Measurements from ENCODE around the gene SRBD1. TPM values are rescaled to one million over a fixed set of nuclear protein-coding genes. Genes with fewer than 3 reads are reported as not detected.

SRBD1 gene
- total RNA-seq, 1 donor from 2014 or later, result 9.1 TPM

DNA sequence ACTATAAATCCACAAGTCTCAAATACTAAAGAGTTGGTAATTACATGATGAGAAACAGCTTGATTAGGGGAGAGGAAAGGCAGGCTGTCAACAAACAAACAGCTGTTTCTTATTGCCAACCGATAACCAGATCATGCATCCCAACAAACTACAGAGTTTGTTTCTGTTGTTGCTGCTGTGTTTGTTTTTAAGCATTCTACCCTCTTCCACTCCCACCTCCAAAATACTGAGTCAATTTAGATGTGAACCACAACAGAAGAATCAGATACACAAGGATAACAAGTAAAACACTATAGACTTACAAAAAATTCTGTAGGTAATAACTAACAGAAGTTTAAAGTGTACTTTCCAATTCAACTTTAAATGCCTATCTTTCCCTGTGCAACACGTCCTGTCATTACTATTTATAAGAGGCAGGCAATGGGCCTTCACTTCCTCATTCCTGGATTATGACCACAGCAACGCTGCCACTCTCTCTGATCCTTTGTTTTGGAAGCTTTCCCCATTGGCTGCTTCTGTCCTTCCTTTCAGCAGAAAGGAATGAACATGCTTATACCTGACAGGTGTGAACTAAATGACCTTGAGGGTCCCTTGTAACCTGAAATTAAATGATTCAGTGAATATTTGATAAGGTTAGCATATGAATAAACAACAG, 152.0 kb downstream of the SRBD1 start:
- H3K9me3 ChIP-seq, result no peaks in the 10 kb centered on the region
- no peaks in the 10 kb centered on the region for H3K36me3 ChIP-seq
- DNase-seq (ENCODE audit: extremely low spot score in 2 of 2), result no peak
- peak in 1 of 2 donors; percentile 75 for TF ChIP-seq POLR2AphosphoS5 (IDR thresholded peaks at IDR 0.05; ENCODE audit: insufficient read depth in 1 of 2, low read depth in 1 of 2)
- TF ChIP-seq, protein P1, sequence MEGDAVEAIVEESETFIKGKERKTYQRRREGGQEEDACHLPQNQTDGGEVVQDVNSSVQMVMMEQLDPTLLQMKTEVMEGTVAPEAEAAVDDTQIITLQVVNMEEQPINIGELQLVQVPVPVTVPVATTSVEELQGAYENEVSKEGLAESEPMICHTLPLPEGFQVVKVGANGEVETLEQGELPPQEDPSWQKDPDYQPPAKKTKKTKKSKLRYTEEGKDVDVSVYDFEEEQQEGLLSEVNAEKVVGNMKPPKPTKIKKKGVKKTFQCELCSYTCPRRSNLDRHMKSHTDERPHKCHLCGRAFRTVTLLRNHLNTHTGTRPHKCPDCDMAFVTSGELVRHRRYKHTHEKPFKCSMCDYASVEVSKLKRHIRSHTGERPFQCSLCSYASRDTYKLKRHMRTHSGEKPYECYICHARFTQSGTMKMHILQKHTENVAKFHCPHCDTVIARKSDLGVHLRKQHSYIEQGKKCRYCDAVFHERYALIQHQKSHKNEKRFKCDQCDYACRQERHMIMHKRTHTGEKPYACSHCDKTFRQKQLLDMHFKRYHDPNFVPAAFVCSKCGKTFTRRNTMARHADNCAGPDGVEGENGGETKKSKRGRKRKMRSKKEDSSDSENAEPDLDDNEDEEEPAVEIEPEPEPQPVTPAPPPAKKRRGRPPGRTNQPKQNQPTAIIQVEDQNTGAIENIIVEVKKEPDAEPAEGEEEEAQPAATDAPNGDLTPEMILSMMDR (IDR thresholded peaks at IDR 0.05), result no peak
- TF ChIP-seq POLR2A (IDR thresholded peaks at IDR 0.05), result no peak
- H3K27me3 ChIP-seq, result no peaks in the 10 kb centered on the region
- peaks cover 23% of the 10 kb centered on the region for H3K4me1 ChIP-seq
- intact Hi-C loops (cut with DNase I), result no loop called here
- peak overlapping the region; percentile 53 for H3K27ac ChIP-seq
- no peak overlapping the region for H3K4me3 ChIP-seq

DNA sequence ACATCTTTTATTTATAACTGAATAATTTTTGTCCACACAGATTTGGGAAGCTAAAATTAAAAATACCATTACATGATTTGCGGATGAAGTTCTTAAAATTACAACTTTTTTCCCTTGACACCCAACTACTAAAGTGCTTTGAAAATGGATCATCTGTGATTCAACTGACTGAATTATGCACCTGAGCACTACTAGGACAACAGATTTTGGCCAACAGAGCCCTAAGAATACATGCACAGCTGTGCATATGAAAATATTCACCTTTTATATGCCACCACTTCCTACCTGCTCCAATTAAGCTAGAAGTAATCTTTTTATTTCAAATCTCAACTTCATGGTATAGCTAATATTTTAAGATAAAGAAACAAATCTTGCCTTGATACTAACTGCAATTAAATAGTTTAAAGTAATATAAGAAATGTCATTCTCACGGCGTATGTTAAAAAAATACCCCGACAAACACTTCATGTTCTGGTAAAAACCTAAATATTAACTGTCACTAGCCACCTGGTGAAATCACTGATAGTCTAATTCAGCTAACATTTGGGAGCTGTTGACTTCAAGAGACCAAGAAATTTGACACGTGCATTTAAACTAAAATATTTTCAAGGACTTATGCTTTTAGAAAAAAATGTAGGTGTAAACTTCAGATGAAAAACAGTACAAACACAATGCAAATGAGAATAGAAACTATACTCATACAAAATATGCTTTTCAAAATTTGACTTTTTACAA, 153.7 kb downstream of the SRBD1 start:
- intact Hi-C loops (cut with DNase I), result no loop called here
- DNase-seq (ENCODE audit: extremely low spot score in 2 of 2), result no peak
- no peaks in the 10 kb centered on the region for H3K36me3 ChIP-seq
- peaks cover 31% of the 10 kb centered on the region for H3K4me1 ChIP-seq
- no peak overlapping the region for H3K27ac ChIP-seq
- no peaks in the 10 kb centered on the region for H3K27me3 ChIP-seq
- no peaks in the 10 kb centered on the region for H3K9me3 ChIP-seq
- no peak overlapping the region for H3K4me3 ChIP-seq
- TF ChIP-seq, protein P1 (IDR thresholded peaks at IDR 0.05), result no peak
- TF ChIP-seq POLR2AphosphoS5 (IDR thresholded peaks at IDR 0.05; ENCODE audit: insufficient read depth in 1 of 2, low read depth in 1 of 2), result no peak

DNA sequence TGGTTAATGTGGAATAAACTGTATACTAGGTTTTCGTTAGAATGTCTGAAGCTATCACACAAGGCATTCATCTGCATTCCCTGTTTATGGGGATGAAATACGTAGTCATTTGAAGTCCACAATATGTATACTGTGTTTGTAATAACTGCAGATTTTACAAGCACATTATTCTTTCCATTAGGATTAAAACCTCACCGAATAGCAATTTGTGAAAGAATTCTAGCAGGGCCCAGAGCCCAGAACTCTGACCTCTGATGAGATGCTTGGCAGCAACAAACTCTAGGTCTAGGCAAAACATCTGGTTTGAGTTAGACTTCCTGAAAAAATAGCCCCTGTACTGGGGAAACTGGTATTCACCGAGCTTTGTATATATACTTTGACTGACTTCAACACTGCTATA, 158.2 kb downstream of the SRBD1 start:
- intact Hi-C loops (cut with DNase I), result no loop called here
- Histone ChIP-seq H3K27ac (no peak overlapping the region), H3K9me3 (no peaks in the 10 kb centered on the region), H3K4me1 (peaks cover 9% of the 10 kb centered on the region), H3K36me3 (no peaks in the 10 kb centered on the region), H3K4me3 (no peak overlapping the region), H3K27me3 (no peaks in the 10 kb centered on the region)
- no peak for DNase-seq (ENCODE audit: extremely low spot score in 2 of 2)
- TF ChIP-seq POLR2A (IDR thresholded peaks at IDR 0.05) (no peak), POLR2AphosphoS5 (IDR thresholded peaks at IDR 0.05; ENCODE audit: insufficient read depth in 1 of 2, low read depth in 1 of 2) (no peak)
- TF ChIP-seq, protein P1 (IDR thresholded peaks at IDR 0.05), result no peak

DNA sequence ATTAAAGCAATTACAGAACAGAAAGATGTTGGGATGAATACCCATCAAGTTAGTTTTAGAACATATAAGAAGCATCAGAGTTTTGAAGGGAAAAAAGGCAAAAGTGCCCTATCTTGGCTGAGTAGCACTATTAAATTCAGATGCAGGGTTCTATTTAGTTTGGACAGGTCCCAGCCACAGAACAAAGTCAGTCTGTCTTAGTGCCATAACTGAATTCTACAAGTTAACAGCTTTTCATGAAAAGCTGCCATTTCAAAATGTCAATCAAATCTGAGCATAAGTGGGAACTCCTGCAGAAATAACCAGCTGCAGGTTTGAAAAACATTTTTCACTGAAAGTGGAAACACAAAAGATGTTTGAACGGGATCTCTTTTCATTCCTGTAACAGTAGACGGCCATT, 160.4 kb downstream of the SRBD1 start:
- intact Hi-C loops (cut with DNase I), result no loop called here
- Histone ChIP-seq H3K36me3 (no peaks in the 10 kb centered on the region), H3K27ac (no peak overlapping the region), H3K27me3 (no peaks in the 10 kb centered on the region), H3K4me1 (peaks cover 9% of the 10 kb centered on the region), H3K4me3 (no peak overlapping the region), H3K9me3 (no peaks in the 10 kb centered on the region)
- DNase-seq (ENCODE audit: extremely low spot score in 2 of 2), result no peak
- TF ChIP-seq, protein P1 (IDR thresholded peaks at IDR 0.05), result no peak
- TF ChIP-seq POLR2AphosphoS5 (IDR thresholded peaks at IDR 0.05; ENCODE audit: insufficient read depth in 1 of 2, low read depth in 1 of 2), result no peak
- no peak for TF ChIP-seq POLR2A (IDR thresholded peaks at IDR 0.05)

DNA sequence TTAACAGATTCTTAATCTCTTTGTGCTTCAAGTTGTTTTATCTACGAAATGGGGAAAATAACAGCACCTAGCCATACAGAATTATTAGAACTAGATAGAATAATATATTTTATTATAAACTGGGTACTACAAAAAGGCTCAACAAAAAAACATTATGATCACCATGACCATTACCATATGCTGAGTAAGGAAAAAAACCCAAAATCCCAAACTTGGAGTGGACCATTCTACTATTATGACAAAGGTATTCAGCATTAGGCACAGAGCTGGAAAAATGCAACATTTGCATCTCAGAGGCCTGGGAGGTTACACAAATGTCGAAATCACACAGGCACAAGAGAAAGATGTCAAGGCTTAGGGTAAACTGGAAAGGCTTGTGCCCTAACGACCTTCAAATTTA, 162.8 kb downstream of the SRBD1 start:
- TF ChIP-seq POLR2A (IDR thresholded peaks at IDR 0.05), result no peak
- TF ChIP-seq POLR2AphosphoS5 (IDR thresholded peaks at IDR 0.05; ENCODE audit: insufficient read depth in 1 of 2, low read depth in 1 of 2), result no peak
- TF ChIP-seq, protein P1 (IDR thresholded peaks at IDR 0.05), result no peak
- intact Hi-C loops (cut with DNase I), result no loop called here
- Histone ChIP-seq H3K36me3 (no peaks in the 10 kb centered on the region), H3K4me1 (peaks cover 9% of the 10 kb centered on the region), H3K9me3 (no peaks in the 10 kb centered on the region), H3K27ac (no peak overlapping the region), H3K27me3 (no peaks in the 10 kb centered on the region), H3K4me3 (no peak overlapping the region)
- no peak for DNase-seq (ENCODE audit: extremely low spot score in 2 of 2)
